HUES48 (cell line): ENCODE results near the gene ZNF853.
A peak's percentile ranks its signal among the peaks of the same experiment; 100 is the strongest.

Experiments used
- H3K27ac ChIP-seq: one replicate; pipeline ENCODE4 v1.7.0; 2013; ENCODE audit warnings: low read depth, low read length, inconsistent platforms
- H3K27me3 ChIP-seq: 2 replicates; pipeline ENCODE4 v1.6.1; 2013; ENCODE audit warnings: mild to moderate bottlenecking, low read length; ENCODE audit not compliant: control insufficient read depth, insufficient read depth
- H3K36me3 ChIP-seq: 2 replicates; pipeline ENCODE4 v1.6.1; 2013; ENCODE audit warnings: low read length; ENCODE audit not compliant: control insufficient read depth, insufficient read depth
- H3K4me1 ChIP-seq: 2 replicates; pipeline ENCODE4 v1.6.1; 2013; ENCODE audit warnings: mild to moderate bottlenecking, low read length; ENCODE audit not compliant: control insufficient read depth, insufficient read depth
- H3K4me3 ChIP-seq: 2 replicates; pipeline ENCODE4 v1.5.1; 2013; ENCODE audit warnings: mild to moderate bottlenecking, low read depth, low read length
- H3K9ac ChIP-seq: 2 replicates; pipeline ENCODE4 v1.6.1; 2013; ENCODE audit warnings: mild to moderate bottlenecking, low read depth, low read length, moderate library complexity
- H3K9me3 ChIP-seq: 2 replicates; pipeline ENCODE4 v1.6.1; 2013; ENCODE audit warnings: low read length; ENCODE audit not compliant: control insufficient read depth, insufficient read depth

ZNF853 gene

DNA sequence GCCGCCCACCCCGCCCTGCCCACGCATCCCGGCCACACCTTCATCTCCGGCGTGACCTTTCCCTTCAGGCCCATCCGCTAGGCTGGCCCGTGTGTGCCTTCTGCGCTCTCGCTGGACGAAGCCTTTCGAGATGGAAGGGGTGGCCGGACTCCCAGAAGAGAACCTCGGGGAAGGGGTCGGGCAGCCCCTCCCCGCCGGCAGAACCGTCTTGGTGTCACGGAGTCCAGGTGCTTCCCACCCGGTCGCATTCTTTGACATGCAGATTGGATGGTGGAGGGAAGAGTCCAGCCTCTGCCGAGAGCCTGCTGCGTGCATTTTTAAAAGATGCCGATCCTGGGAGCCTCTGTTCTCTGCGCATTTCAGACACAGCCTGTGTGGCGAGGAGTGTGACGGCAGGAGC lies 7.3 kb upstream of the ZNF853 start:
- H3K36me3 ChIP-seq: peaks cover 12% of the 10 kb centered on the region; the same call in 1 of the 2 replicates
- H3K4me1 ChIP-seq: no peaks in the 10 kb centered on the region
- no peak overlapping the region for H3K4me3 ChIP-seq

DNA sequence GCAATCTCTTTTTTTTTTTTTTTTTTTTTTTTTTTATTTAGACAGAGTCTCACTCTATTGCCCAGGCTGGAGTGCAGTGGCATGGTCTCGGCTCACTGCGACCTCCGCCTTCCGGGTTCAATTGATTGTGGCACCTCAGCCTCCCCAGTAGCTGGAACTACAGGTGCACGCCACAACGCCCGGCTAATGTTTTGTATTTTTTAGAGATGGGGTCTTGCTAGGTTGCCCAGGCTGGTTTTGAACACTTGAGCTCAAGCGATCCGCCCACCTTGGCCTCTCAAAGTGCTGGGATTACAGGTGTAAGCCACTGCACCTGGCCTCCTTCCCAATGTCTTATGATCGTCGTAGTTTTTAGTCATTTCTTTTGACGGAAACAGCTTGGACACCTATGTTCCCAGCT lies 6.6 kb upstream of the ZNF853 start:
- no peaks in the 10 kb centered on the region for H3K9me3 ChIP-seq
- H3K27me3 ChIP-seq: no peaks in the 10 kb centered on the region
- no peak overlapping the region for H3K27ac ChIP-seq
- H3K9ac ChIP-seq: no peak overlapping the region
- H3K36me3 ChIP-seq: peaks cover 12% of the 10 kb centered on the region; the same call in 1 of the 2 replicates
- H3K4me3 ChIP-seq: no peak overlapping the region
- peaks cover 5% of the 10 kb centered on the region for H3K4me1 ChIP-seq

More for the DNA sequence above, 7.3 kb upstream of the ZNF853 start:
- no peak overlapping the region for H3K9ac ChIP-seq
- no peaks in the 10 kb centered on the region for H3K27me3 ChIP-seq
- H3K9me3 ChIP-seq: no peaks in the 10 kb centered on the region
- H3K27ac ChIP-seq: no peak overlapping the region

DNA sequence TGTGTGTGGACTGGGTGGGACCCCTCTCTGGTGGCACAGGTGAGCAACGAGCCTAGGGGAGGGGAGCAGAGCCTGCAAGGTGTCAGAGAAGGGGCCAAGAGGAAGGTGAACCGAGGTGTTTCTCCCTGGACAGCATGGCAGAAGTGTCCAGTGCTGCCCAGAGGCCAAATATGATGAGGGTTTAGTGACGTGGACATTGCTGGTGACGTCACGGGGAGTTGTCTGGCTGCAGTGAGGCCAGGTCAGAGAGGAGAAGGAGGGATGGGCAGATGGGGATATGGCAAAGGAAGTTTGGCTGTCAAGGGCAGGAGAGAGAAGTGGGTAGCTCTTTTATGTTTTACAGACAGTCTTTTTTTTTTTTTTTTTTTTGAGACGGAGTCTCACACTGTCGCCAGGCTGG lies 2.6 kb upstream of the ZNF853 start:
- H3K4me1 ChIP-seq: peaks cover 7% of the 10 kb centered on the region
- no peaks in the 10 kb centered on the region for H3K27me3 ChIP-seq
- H3K9ac ChIP-seq: no peak overlapping the region
- H3K27ac ChIP-seq: no peak overlapping the region
- no peak overlapping the region for H3K4me3 ChIP-seq
- H3K36me3 ChIP-seq: peaks cover 4% of the 10 kb centered on the region; the same call in 1 of the 2 replicates
- H3K9me3 ChIP-seq: no peaks in the 10 kb centered on the region

DNA sequence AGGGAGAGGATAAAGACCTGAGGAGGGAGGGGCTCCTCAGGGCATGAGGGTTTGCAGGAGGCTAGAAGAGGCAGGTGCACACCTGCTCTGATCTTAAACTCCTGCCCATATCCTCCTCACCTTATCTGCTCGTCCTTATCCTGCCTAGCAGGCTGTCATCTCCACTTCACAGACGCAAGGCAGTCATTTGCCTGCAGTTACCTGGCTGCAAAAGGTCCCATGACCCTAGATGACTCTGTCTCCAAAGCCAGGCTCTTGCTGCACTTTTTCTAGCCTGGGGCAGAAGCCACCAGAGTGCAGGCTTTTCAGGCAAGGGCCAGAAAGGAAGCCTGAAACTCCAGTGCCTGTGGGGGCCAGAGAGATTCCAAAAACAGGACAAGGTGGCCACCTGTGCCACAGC lies 1.7 kb upstream of the ZNF853 start:
- Histone ChIP-seq H3K9ac (no peak overlapping the region), H3K9me3 (no peaks in the 10 kb centered on the region), H3K27me3 (no peaks in the 10 kb centered on the region), H3K27ac (no peak overlapping the region), H3K36me3 (no peaks in the 10 kb centered on the region), H3K4me1 (peaks cover 7% of the 10 kb centered on the region), H3K4me3 (no peak overlapping the region)

DNA sequence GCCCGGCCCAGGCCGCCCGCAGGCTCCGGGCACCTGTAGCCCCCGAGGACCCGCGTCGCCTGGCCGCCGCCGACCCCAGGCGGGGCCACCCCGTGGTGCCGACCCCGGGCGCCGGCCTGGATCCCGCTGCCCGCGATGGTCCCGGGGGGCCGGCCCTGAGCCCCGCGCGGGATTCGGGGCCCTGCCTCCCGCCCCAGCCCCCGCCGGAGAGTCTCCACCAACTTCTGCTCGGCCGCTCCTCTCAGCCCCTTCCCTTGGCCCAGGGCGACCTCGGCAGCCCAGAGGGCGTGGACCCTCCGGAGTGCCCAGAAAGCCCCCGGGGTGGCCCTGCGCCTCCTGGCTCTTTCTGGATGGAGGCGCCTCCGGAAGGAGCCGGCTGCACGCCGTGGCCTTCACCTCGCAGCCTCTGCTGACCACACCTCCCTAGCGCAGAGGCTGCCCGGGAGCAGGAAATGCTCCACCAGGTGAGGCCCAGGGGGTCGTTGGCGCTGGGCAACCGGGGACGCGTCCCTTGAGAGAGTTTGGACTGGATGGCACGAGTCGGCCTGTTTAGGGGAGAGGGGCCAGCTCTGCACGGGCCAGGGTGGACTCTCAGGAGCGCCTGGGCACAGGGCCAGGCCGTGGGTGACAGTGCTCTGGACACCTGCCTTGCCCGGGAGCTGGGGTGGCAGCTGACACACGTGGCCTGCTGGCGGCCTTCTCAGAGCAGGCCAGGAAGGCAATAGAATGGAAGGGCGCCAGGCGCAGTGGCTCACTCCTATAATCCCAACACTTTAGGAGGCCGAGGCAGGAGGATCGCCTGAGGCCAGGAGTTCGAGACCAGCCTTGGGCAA lies 529 bp downstream of the ZNF853 start:
- Histone ChIP-seq H3K4me3 (peak overlapping the region; percentile 67), H3K27me3 (no peaks in the 10 kb centered on the region), H3K9me3 (no peaks in the 10 kb centered on the region), H3K9ac (0 out of 2 replicates have a peak overlapping the region, but pooled peaks have one; percentile 24), H3K36me3 (peaks cover 1% of the 10 kb centered on the region; the same call in 1 of the 2 replicates), H3K4me1 (peaks cover 7% of the 10 kb centered on the region), H3K27ac (peak overlapping the region; percentile 28)

DNA sequence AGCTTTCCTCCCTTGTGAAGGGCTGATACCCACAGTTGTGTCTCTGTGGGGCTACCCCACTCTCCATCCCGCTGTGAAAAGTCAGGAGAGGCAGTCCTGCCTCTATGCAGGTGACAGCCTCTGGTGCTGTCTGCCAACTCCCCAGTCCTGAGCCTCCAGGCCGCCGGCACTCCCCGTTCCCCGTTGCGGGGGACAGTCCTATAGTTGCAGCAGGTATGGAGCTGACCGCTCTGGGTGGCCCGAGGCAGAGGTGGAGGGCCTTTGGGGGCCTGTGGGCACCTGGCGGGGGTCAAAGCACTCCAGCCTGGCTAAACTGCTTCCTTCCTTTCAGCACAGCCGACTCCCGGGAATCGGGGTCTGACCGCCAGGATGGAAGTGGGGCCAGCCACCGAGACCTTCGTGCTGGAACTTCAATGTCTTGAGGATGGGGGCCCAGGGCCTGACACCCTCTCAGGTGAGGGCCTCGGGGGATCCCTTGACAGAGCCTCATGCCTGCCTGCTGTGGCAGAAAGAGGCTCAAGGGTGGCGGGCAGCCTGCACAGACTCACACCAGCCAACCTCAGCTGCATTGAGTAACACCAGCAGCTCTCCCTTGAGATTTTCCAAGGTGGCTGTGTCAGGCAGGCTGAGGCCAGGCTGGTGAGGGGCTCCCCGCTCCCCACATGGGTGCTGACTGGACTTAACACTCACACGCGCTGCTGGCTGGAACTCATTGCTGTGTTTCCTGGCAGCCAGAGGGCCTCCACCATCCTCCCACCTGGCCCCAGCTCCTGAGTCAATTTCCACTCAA lies 1.6 kb downstream of the ZNF853 start:
- H3K4me3 ChIP-seq: no peak overlapping the region
- H3K9me3 ChIP-seq: no peaks in the 10 kb centered on the region
- no peaks in the 10 kb centered on the region for H3K27me3 ChIP-seq
- peaks cover 12% of the 10 kb centered on the region for H3K36me3 ChIP-seq
- no peak overlapping the region for H3K9ac ChIP-seq
- peaks cover 7% of the 10 kb centered on the region for H3K4me1 ChIP-seq
- H3K27ac ChIP-seq: no peak overlapping the region

DNA sequence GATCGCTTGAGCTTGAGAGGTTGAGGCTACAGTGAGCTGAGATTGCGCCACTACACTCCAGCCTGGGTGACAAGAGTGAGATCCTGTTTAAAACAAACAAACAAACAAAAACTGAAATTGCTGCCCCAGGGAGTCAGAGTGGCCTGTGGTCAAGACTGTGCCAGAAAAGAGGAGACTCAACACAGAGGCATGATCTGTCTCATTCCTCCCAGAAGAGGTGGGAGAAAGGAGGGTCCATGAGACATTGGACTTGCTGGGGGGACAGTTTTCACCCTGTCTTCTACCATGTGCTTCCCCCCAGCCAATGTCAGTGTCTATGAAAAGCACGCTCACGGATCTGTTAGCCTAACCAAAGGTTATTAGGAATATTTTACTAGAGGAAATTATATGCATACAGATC lies 3.2 kb downstream of the ZNF853 start:
- H3K27ac ChIP-seq: no peak overlapping the region
- H3K9me3 ChIP-seq: no peaks in the 10 kb centered on the region
- no peak overlapping the region for H3K4me3 ChIP-seq
- H3K4me1 ChIP-seq: peaks cover 4% of the 10 kb centered on the region
- no peaks in the 10 kb centered on the region for H3K27me3 ChIP-seq
- H3K9ac ChIP-seq: no peak overlapping the region
- peaks cover 23% of the 10 kb centered on the region for H3K36me3 ChIP-seq

DNA sequence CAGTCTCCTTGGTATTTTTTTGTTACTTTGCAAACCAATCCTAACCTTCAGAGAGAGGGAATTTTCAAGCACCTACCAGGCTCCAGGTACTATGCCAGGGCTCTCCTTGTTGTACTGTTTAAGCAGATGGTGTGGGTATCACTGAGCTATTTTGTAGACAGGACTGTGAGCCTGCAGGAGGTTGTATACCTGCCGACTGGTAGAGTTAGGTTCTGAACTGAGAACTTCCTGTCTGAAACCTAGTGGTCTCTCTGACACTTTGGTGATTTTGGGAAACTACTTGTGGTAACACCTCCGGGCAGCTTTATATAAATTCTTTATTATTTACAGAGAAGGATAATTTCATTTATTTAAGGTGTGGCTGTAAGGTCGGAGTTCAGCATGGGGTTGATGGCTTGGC lies 4.6 kb downstream of the ZNF853 start:
- Histone ChIP-seq H3K9me3 (no peaks in the 10 kb centered on the region), H3K27me3 (no peaks in the 10 kb centered on the region), H3K4me1 (no peaks in the 10 kb centered on the region), H3K36me3 (peaks cover 30% of the 10 kb centered on the region), H3K9ac (no peak overlapping the region), H3K27ac (no peak overlapping the region), H3K4me3 (no peak overlapping the region)

DNA sequence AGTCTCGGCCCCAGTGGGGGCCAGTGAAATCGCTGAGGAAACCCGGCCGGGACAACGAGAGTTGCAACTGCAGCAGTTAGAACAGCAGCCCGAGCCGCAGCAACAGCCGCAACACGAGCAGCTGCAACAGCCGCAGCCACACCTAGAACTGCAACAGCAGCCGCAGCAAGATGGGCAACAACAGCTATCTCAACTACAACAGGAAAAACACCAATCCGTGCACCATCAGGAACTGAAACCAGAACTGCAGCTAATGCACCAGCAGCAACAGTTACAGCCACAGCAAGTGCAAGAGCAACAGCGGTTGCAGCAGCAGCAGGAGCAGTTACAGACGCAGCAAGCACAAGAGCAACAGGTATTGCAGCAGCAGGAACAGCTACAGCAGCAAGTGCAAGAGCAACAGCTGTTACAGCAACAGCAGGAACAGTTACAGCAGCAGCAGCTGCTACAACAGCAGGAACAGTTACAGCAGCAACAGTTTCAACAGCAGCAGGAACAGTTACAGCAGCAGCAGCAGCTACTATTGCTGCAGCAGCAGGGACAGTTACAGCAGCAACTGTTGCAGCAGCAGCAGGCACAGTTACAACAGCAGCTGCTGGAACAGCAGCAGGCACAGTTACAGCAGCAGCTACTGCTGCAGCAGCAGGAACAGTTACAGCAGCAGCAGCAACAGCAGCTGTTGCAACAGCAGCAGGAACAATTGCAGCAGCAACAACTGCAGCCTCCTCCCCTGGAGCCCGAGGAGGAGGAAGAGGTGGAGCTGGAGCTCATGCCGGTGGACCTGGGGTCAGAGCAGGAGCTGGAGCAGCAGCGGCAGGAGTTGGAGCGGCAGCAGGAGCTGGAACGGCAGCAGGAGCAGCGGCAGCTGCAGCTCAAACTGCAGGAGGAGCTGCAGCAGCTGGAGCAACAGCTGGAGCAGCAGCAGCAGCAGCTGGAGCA lies 6.1 kb downstream of the ZNF853 start:
- Histone ChIP-seq H3K4me1 (no peaks in the 10 kb centered on the region), H3K9ac (no peak overlapping the region), H3K27ac (no peak overlapping the region), H3K4me3 (no peak overlapping the region), H3K27me3 (no peaks in the 10 kb centered on the region), H3K9me3 (no peaks in the 10 kb centered on the region), H3K36me3 (peaks cover 30% of the 10 kb centered on the region)

DNA sequence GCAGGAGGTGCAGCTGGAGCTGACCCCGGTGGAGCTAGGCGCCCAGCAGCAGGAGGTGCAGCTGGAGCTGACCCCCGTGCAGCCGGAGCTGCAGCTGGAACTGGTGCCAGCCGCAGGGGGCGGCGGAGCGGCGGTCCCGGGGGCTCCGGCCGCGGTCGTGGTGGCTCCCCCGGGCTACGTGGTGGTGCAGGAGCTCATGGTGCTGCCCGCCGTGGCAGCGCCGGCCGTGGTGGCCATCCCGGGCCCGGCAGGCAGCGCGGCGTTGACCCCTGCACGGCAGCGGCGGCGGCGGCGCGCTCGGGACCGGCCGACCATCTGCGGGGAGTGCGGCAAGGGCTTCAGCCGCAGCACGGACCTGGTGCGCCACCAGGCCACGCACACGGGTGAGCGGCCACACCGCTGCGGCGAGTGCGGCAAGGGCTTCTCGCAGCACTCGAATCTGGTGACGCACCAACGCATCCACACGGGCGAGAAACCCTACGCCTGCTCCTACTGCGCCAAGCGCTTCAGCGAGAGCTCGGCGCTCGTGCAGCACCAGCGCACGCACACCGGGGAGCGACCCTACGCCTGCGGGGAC lies 6.8 kb downstream of the ZNF853 start:
- no peak overlapping the region for H3K9ac ChIP-seq
- no peak overlapping the region for H3K4me3 ChIP-seq
- H3K4me1 ChIP-seq: no peaks in the 10 kb centered on the region
- H3K9me3 ChIP-seq: no peaks in the 10 kb centered on the region
- no peaks in the 10 kb centered on the region for H3K27me3 ChIP-seq
- H3K27ac ChIP-seq: no peak overlapping the region
- peaks cover 30% of the 10 kb centered on the region for H3K36me3 ChIP-seq
